DOHH2 (cell line): Measurements from ENCODE around the gene AUTS2.

Experiments used
- H3F3A ChIP-seq: fragments of 200-600 bp; sonication (generic), shearing (Covaris generic); 2 replicates; pipeline ENCODE4 v1.6.0; 2016; ENCODE audit warnings: antibody characterized with exemption, mild to moderate bottlenecking; ENCODE audit not compliant: control insufficient read depth, insufficient read depth
- H3K27ac ChIP-seq: fragments of 200-600 bp; sonication (generic); 2 replicates; pipeline ENCODE4 v1.5.1; 2014; ENCODE audit warnings: low read depth, mild to moderate bottlenecking, low read length, moderate library complexity
- H3K27me3 ChIP-seq: fragments of 200-600 bp; sonication (generic); 2 replicates; pipeline ENCODE4 v1.6.1; 2014; ENCODE audit warnings: mild to moderate bottlenecking, low read length, mixed read lengths; ENCODE audit not compliant: control insufficient read depth
- H3K36me3 ChIP-seq: fragments of 200-600 bp; sonication (generic); 2 replicates; pipeline ENCODE4 v1.6.1; 2014; ENCODE audit warnings: mild to moderate bottlenecking, low read length, moderate library complexity, mixed read lengths; ENCODE audit not compliant: control insufficient read depth
- H3K4me1 ChIP-seq: fragments of 200-600 bp; sonication (generic); 2 replicates; pipeline ENCODE4 v1.6.1; 2014; ENCODE audit warnings: mild to moderate bottlenecking, low read length, mixed read lengths; ENCODE audit not compliant: control insufficient read depth
- H3K4me2 ChIP-seq: fragments of 200-600 bp; sonication (generic); 2 replicates; pipeline ENCODE4 v1.6.0; 2014; ENCODE audit warnings: mild to moderate bottlenecking, low read length, moderate library complexity
- H3K4me3 ChIP-seq: fragments of 200-600 bp; sonication (generic); 2 replicates; pipeline ENCODE4 v1.5.1; 2014; ENCODE audit warnings: mild to moderate bottlenecking, low read length, mixed read lengths
- H3K79me2 ChIP-seq: fragments of 200-600 bp; sonication (generic); 2 replicates; pipeline ENCODE4 v1.6.1; 2014; ENCODE audit warnings: mild to moderate bottlenecking, low read length, mixed read lengths; ENCODE audit not compliant: control insufficient read depth
- H3K9me2 ChIP-seq: fragments of 200-600 bp; sonication (generic); replicated peaks from 2 replicates; pipeline ENCODE4 v1.6.1; 2014; ENCODE audit warnings: mild to moderate bottlenecking, low read length, mixed read lengths; ENCODE audit not compliant: control insufficient read depth
- H3K9me3 ChIP-seq: fragments of 200-600 bp; sonication (generic); 2 replicates; pipeline ENCODE4 v1.6.1; 2014; ENCODE audit warnings: antibody characterized with exemption, low read length, mixed read lengths; ENCODE audit not compliant: control insufficient read depth, insufficient read depth
- H4K20me1 ChIP-seq: fragments of 200-600 bp; sonication (generic); 2 replicates; pipeline ENCODE4 v1.6.0; 2014; ENCODE audit warnings: low read depth, mild to moderate bottlenecking, antibody characterized with exemption, low read length, moderate library complexity; ENCODE audit not compliant: control insufficient read depth, insufficient read depth
- EZH2phosphoT487 ChIP-seq: fragments of 200-600 bp; sonication (generic); IDR thresholded peaks from 2 replicates; pipeline ENCODE4 v1.6.1; 2017; ENCODE audit warnings: borderline replicate concordance, mild to moderate bottlenecking, antibody characterized with exemption, low read length, moderate library complexity, mixed read lengths
- TF ChIP-seq, protein P1 (sequence below): fragments of 200-600 bp; sonication (generic); IDR thresholded peaks from one replicate; pipeline ENCODE4 v1.5.1; 2014; ENCODE audit warnings: antibody characterized with exemption, mild to moderate bottlenecking, low read depth, low read length; ENCODE audit not compliant: poor library complexity, severe bottlenecking

AUTS2 gene

DNA sequence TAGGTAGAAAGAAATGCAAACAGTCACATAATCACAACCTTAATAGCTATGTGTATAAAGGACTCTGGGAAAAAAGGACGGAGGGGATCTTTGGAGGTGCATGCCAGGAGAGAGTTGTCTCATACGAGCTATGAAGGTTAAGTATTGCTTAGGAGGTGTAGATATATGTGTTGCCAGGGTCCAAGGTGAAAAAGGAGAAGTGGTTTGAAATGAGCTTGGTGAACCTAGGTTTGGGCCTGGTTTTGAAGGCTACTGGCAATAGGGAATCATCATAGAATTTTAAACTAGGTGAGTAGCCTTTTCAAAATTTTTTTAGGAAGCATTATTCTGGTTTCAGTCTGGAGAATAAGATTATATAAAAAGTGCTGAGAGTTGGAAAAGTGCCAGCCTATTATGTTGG is 336.8 kb downstream of the AUTS2 start:
- Histone ChIP-seq H3K36me3 (no peaks in the 10 kb centered on the region), H4K20me1 (peaks cover 10% of the 10 kb centered on the region), H3F3A (no peaks in the 10 kb centered on the region), H3K9me2 (no peaks in the 10 kb centered on the region), H3K4me2 (no peak overlapping the region), H3K27me3 (no peaks in the 10 kb centered on the region), H3K4me3 (no peak overlapping the region), H3K27ac (no peak overlapping the region), H3K9me3 (no peaks in the 10 kb centered on the region), H3K4me1 (peaks cover 22% of the 10 kb centered on the region), H3K79me2 (peaks cover 54% of the 10 kb centered on the region)
- TF ChIP-seq, protein P1, sequence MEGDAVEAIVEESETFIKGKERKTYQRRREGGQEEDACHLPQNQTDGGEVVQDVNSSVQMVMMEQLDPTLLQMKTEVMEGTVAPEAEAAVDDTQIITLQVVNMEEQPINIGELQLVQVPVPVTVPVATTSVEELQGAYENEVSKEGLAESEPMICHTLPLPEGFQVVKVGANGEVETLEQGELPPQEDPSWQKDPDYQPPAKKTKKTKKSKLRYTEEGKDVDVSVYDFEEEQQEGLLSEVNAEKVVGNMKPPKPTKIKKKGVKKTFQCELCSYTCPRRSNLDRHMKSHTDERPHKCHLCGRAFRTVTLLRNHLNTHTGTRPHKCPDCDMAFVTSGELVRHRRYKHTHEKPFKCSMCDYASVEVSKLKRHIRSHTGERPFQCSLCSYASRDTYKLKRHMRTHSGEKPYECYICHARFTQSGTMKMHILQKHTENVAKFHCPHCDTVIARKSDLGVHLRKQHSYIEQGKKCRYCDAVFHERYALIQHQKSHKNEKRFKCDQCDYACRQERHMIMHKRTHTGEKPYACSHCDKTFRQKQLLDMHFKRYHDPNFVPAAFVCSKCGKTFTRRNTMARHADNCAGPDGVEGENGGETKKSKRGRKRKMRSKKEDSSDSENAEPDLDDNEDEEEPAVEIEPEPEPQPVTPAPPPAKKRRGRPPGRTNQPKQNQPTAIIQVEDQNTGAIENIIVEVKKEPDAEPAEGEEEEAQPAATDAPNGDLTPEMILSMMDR, result no peak
- TF ChIP-seq EZH2phosphoT487, result no peak

DNA sequence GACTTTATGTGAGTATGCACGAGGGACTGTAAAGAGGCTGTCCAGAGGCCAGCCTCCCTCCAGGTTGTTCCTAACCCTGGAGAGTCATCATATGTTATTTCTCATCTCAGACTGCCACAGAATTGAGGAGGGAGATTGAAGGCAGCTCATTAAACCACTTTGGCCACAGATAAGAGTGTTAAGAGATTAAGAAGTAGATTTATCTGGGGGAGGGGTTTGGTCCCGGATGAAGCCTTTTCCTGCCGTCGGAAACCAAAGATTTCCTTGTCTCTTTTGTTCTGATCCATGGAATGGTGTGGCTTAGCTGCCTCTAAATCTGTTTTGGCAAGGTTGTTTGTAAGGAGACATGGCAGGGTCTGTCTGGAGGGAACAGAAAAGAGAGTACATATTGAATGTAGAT is 338.8 kb downstream of the AUTS2 start:
- Histone ChIP-seq H3K4me2 (no peak overlapping the region), H3K79me2 (peaks cover 50% of the 10 kb centered on the region), H3F3A (no peaks in the 10 kb centered on the region), H3K27me3 (no peaks in the 10 kb centered on the region), H3K27ac (no peak overlapping the region), H3K4me3 (no peak overlapping the region), H3K36me3 (no peaks in the 10 kb centered on the region), H4K20me1 (peaks cover 7% of the 10 kb centered on the region; the same call in 1 of the 2 replicates), H3K4me1 (peaks cover 25% of the 10 kb centered on the region), H3K9me2 (no peaks in the 10 kb centered on the region), H3K9me3 (no peaks in the 10 kb centered on the region)
- TF ChIP-seq, protein P1, result no peak
- no peak for TF ChIP-seq EZH2phosphoT487

DNA sequence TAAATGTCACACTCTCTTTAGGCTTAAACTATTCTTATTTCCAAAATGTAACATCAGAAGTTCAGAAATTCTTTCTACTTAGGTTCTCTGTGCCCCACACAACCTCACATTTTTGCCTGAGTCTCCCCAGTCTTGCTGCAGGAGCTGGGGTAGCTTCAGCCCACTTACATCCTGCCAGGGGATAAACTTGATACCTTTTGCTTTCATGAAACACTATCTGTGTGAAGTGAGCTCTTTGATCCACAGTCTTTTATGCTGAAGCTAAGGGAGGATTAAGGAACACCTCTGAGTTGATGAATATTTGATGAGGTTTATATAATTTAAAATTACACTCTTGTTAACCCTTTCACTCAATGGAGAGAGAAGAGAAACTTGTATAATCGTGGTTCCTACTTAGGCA is 341.0 kb downstream of the AUTS2 start:
- no peaks in the 10 kb centered on the region for H3K9me2 ChIP-seq
- H3K27ac ChIP-seq, result no peak overlapping the region
- no peak overlapping the region for H3K4me2 ChIP-seq
- H3K79me2 ChIP-seq, result peaks cover 43% of the 10 kb centered on the region
- peaks cover 24% of the 10 kb centered on the region for H3K4me1 ChIP-seq
- no peak for TF ChIP-seq EZH2phosphoT487
- TF ChIP-seq, protein P1, result no peak
- H3K36me3 ChIP-seq, result no peaks in the 10 kb centered on the region
- no peak overlapping the region for H3K4me3 ChIP-seq
- no peaks in the 10 kb centered on the region for H3F3A ChIP-seq
- H3K9me3 ChIP-seq, result no peaks in the 10 kb centered on the region
- no peaks in the 10 kb centered on the region for H3K27me3 ChIP-seq
- peaks cover 7% of the 10 kb centered on the region; the same call in 1 of the 2 replicates for H4K20me1 ChIP-seq
